Endothelial cell of umbilical vein (primary cell): Measurements from ENCODE around the gene KCTD16. TPM values are rescaled to one million over a fixed set of nuclear protein-coding genes. Genes with fewer than 3 reads are reported as not detected.

Source experiments
- BruUV-seq: library from RNA; stranded (reverse); fragments of 400-500 nt; replicated peaks from 2 replicates; lab custom pipeline; 2021; lab: Mats Ljungman, UMichigan
- CTCF ChIA-PET: fragments of 300-600, 350-600 bp; sonication (Branson Sonifier 250); formaldehyde crosslinking; loops from one replicate; lab custom pipeline; 2021; ENCODE audit warnings: antibody characterized with exemption, inconsistent platforms; lab: Charles Lee
- POLR2A ChIA-PET: fragments of 300-600, 350-600 bp; sonication (Branson Sonifier 250); formaldehyde crosslinking; loops from one replicate; lab custom pipeline; 2021; ENCODE audit warnings: antibody characterized with exemption, inconsistent platforms; lab: Charles Lee
- DNase-seq: peaks from one replicate; pipeline ENCODE4 v3.0.0-alpha.2; 2011; ENCODE audit warnings: low read depth, low spot score
- FAIRE-seq: peaks from 2 replicates; lab custom pipeline; 2011; peaks lifted over from hg19 to GRCh38; lab: Jason Lieb, UNC
- H2AFZ ChIP-seq: 2 replicates; pipeline ENCODE4 v1.6.0; 2012; ENCODE audit warnings: low read depth, low read length, control low read depth, inconsistent platforms
- H3K27ac ChIP-seq: 2 replicates; pipeline ENCODE4 v1.5.1; 2011; ENCODE audit warnings: low read depth, mild to moderate bottlenecking, control low read depth, low read length, moderate library complexity; ENCODE audit not compliant: insufficient read depth
- H3K27me3 ChIP-seq, 2 experiments: 2 replicates each; pipeline versions ENCODE4 v1.6.0 to v1.6.1; 2011; ENCODE audit warnings: low read length in 2 of 2, mixed read lengths in 1 of 2; ENCODE audit not compliant: control insufficient read depth in 2 of 2, insufficient read depth in 2 of 2
- H3K36me3 ChIP-seq, 2 experiments: 2 replicates in 1 of 2; 3 replicates in 1 of 2; pipeline ENCODE4 v1.5.1; 2011; ENCODE audit warnings: low read length in 2 of 2, mild to moderate bottlenecking in 1 of 2, moderate library complexity in 1 of 2; ENCODE audit not compliant: control insufficient read depth in 2 of 2, insufficient read depth in 2 of 2; ENCODE audit errors: extremely low read depth in 1 of 2
- H3K4me1 ChIP-seq: 3 replicates; pipeline ENCODE4 v1.5.1; 2011; ENCODE audit warnings: mild to moderate bottlenecking, low read length; ENCODE audit not compliant: control insufficient read depth, insufficient read depth; ENCODE audit errors: extremely low read depth
- H3K4me2 ChIP-seq: 2 replicates; pipeline ENCODE4 v1.6.1; 2011; ENCODE audit warnings: low read length, control low read depth, mixed read lengths; ENCODE audit not compliant: insufficient read depth
- H3K4me3 ChIP-seq, 3 experiments: fragments of 200-600 bp in 1 of 3; sonication (generic), shearing (Covaris generic) in 1 of 3; replicated peaks in 1 of 3; 2 replicates each; pipeline ENCODE4 v1.5.1; 2011 to 2016; ENCODE audit warnings: control low read depth in 3 of 3, low read length in 3 of 3, mild to moderate bottlenecking in 2 of 3, inconsistent platforms in 1 of 3, low read depth in 1 of 3, moderate library complexity in 1 of 3; ENCODE audit not compliant: insufficient read depth in 1 of 3
- H3K79me2 ChIP-seq: 2 replicates; pipeline ENCODE4 v1.6.0; 2012; ENCODE audit warnings: low read length, inconsistent platforms; ENCODE audit not compliant: control insufficient read depth, insufficient read depth
- H3K9ac ChIP-seq: replicated peaks from 2 replicates; pipeline ENCODE3; 2011; ENCODE audit warnings: low read length, control low read depth; ENCODE audit not compliant: insufficient read depth; ENCODE audit errors: extremely low read depth
- H3K9me1 ChIP-seq: replicated peaks from 3 replicates; pipeline ENCODE4 v1.6.0; 2011; ENCODE audit warnings: mild to moderate bottlenecking, low read length; ENCODE audit not compliant: control insufficient read depth, insufficient read depth; ENCODE audit errors: extremely low read depth
- H3K9me3 ChIP-seq: replicated peaks from 2 replicates; pipeline ENCODE4 v1.5.1; 2012; ENCODE audit warnings: low read length, inconsistent platforms; ENCODE audit not compliant: control insufficient read depth, insufficient read depth
- H4K20me1 ChIP-seq: replicated peaks from 2 replicates; pipeline ENCODE3; 2011; ENCODE audit warnings: mild to moderate bottlenecking, low read length; ENCODE audit not compliant: control insufficient read depth, insufficient read depth; ENCODE audit errors: extremely low read depth
- CTCF ChIP-seq, 2 donors: IDR thresholded peaks; 1 replicate in 1 of 2; 2 replicates in 1 of 2; pipeline ENCODE4 v1.5.1; 2011; ENCODE audit warnings: low read length in 2 of 2, mild to moderate bottlenecking in 2 of 2, moderate library complexity in 2 of 2, control low read depth in 1 of 2, inconsistent platforms in 1 of 2, low read depth in 1 of 2; ENCODE audit not compliant: insufficient read depth in 1 of 2; ENCODE audit errors: extremely low read depth in 1 of 2
- FOS ChIP-seq: IDR thresholded peaks from 2 replicates; pipeline ENCODE4 v1.6.1; 2011; ENCODE audit warnings: mild to moderate bottlenecking, low read length, moderate library complexity, borderline replicate concordance; ENCODE audit not compliant: insufficient read depth
- GATA2 ChIP-seq: IDR thresholded peaks from 2 replicates; pipeline ENCODE4 v1.7.0; 2011; ENCODE audit warnings: low read depth, mild to moderate bottlenecking, moderate library complexity, mixed read lengths, low read length; ENCODE audit not compliant: insufficient read length, insufficient read depth
- JUN ChIP-seq: IDR thresholded peaks from 2 replicates; pipeline ENCODE4 v1.6.1; 2011; ENCODE audit warnings: borderline replicate concordance, low read depth; ENCODE audit not compliant: insufficient read length, insufficient read depth
- MAX ChIP-seq: IDR thresholded peaks from 2 replicates; pipeline ENCODE4 v1.6.1; 2011; ENCODE audit not compliant: insufficient read depth, insufficient read length
- POLR2A ChIP-seq: IDR thresholded peaks from 2 replicates; pipeline ENCODE4 v1.6.1; 2012; ENCODE audit warnings: low read depth, mild to moderate bottlenecking, control low read depth, low read length
- dilution Hi-C: fragments of 300-500 bp; cut with MboI; formaldehyde crosslinking; loops from one replicate; pipeline ENCODE4 v1.15.0; 2019; ENCODE audit warnings: low sequenced_read_pairs; ENCODE audit not compliant: extremely low pct_ligation_motif_present
- intact Hi-C: fragments of 100-400 bp; cut with micrococcal nuclease; formaldehyde crosslinking; loops from one replicate; pipeline ENCODE4 v1.10.0; 2022
- polyA plus RNA-seq, 4 experiments: library from polyadenylated mRNA; depleted of rRNA in 3 of 4; stranded (reverse) in 3 of 4; unstranded in 1 of 4; fragments of >200 nt; gene quantifications; 2 replicates each; pipeline versions ENCODE4 v1.2.1 to v1.2.3, GENCODE V29; 2011 to 2012; ENCODE audit warnings: missing spikeins in 1 of 4
- total RNA-seq: library from RNA; stranded (reverse); gene quantifications from 2 replicates; pipeline ENCODE4 v1.2.3, GENCODE V29; 2021

Gene KCTD16
- total and polyA plus RNA-seq, 2 donors (not counting 3 experiments of a cell fraction or from before 2014, with no cell fraction given), result 0.21 to 0.49 TPM

GRCh38 chr5:144169904-144170275 is 783 bp upstream of the KCTD16 start:
- FAIRE-seq, result no peak
- peaks cover 23% of the 10 kb centered on the region for H3K4me1 ChIP-seq
- POLR2A ChIA-PET, result no interaction called here
- TF ChIP-seq MAX (no peak), POLR2A (no peak), FOS (no peak), GATA2 (no peak), JUN (no peak), CTCF (IDR thresholded peaks at IDR 0.05; ENCODE audit: extremely low read depth in 1 of 2, insufficient read depth in 1 of 2, low read depth in 1 of 2, low read length in 2 of 2) (no peak)
- H2AFZ ChIP-seq, result peak overlapping the region; percentile 43
- H3K4me3 ChIP-seq, result peak overlapping the region; percentile 79 to 92 (median 92)
- no peaks in the 10 kb centered on the region for H3K9me3 ChIP-seq
- intact Hi-C loops, result loop anchor here (1.0 kb wide), 2 partner anchors 20 to 25 kb away; no protein-coding TSS in a partner anchor
- TSS peak; percentile 61 for BruUV-seq
- H3K9me1 ChIP-seq, result no peaks in the 10 kb centered on the region
- CTCF ChIA-PET, result interaction anchor here (1.0 to 1.5 kb wide), 4 partner anchors 18 to 1960 kb away, joined by 3 to 10 read pairs (median 4); no protein-coding TSS in a partner anchor
- H4K20me1 ChIP-seq, result no peaks in the 10 kb centered on the region
- peaks cover 41% of the 10 kb centered on the region for H3K79me2 ChIP-seq
- peak overlapping the region; percentile 98 for H3K4me2 ChIP-seq
- H3K27ac ChIP-seq, result peak overlapping the region; percentile 83
- no peaks in the 10 kb centered on the region for H3K36me3 ChIP-seq
- DNase-seq, result peak; percentile 35
- no peaks in the 10 kb centered on the region for H3K27me3 ChIP-seq
- H3K9ac ChIP-seq, result peak overlapping the region; percentile 95
- dilution Hi-C loops, result no loop called here
